ENCODE results near the gene OXSM.
A peak's percentile ranks its signal among the peaks of the same experiment; 100 is the strongest.

OXSM gene

DNA sequence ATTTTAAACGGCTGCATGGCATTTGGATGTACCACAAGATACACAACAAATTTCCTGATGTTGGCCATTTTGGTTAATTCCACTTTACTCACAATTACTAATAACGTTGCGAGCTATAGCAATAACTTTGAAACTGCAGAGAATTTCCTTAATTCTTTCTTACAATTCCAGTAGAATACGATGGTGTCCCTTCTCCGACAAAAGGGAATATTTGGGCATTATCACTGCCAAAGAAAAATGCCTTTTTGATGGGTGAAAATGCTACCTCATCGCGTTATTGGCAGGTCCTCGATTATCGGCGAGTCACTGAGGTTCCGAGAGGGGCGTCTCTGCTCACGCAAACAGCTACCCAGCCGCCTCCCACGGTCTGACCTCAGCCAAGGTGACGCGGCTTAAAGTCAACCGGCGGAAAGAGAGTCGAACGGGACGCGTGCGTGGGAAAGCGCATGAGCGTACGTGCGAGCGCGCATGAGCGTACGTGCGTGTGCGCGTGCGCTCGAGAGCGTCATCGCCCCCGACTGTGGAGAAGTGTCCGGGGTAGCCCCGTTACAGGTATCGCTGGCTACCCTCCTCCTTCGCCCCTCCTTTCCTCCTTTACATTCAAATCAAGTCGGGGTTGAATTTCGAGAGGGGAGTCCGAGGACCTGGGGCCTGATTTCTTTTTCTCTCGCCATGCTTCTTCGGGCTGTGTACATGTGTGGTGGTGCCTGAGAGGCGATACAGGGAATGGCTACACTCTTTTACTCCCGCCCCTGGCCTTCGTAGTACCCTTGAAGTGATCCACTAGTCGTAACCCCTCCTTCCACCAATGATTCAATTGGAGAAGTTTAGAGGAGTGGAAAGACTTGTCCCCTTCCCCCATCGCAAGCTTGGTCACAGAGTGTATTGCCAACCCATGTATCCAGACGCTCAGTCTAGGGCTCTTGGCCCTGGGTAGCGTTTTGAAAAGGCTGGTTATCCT is at the start of gene OXSM:
Gene OXSM (plus strand): TSS at position 495 of the 961 bp plus-strand sequence. CDS start 931 bp downstream, outside the sequence.
- DNase-seq = peak; percentile 55

DNA sequence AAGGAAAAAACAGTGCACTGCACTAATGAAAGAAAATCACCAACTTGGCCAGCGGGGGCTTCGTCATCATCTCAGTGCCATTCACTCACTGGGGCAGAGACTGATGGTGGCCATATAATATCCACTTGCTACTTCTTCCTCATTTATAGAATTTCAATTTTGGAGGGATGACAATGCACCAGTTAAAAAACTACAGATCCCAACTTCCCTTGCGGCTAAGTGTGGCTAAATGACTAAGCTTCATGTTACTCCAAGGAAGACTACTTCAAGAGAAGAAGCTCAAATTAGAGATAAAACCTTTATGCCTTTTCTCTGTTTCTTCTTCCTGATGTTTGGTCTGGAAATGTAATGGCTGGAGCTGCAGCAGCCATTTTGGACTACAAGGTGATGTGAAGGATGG is 45.4 kb upstream of the OXSM start:
- DNase-seq = no peak

DNA sequence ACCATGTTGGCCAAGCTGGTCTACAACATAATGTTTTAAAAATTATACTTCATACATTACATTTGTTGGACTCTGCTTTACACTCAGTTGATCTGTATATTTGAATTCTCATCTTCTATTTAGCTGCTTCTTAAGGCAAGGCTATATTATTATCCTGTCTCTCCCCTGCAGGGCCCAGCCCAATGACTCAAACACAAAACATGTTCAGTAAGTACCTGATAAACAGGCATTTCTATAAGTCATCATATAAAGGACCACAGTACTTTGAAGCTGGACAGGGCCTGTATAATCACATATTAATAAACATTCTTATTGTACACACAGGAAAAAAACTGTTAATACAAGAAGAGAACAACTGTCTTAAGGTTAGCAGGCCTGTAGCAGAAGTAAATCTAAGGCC is 42.9 kb upstream of the OXSM start:
- DNase-seq = no peak

DNA sequence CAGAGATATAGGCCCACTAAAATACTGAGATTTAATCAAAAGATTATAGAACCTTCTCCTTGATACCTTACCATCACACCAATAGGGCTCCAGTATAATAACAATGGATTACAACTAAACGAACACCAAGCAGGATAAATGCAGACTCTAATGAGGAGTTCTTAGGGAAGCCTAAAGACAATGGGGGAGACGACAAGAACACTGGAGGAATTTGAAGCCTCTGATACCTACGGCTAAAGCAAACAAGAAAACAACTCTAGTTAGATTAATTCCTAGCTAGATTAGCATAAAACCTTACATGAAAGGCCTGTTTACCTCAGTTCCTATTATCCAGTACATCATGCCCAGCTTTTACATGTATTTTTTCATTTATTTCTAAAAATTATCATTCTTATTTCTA is 41.7 kb upstream of the OXSM start:
- DNase-seq = no peak

DNA sequence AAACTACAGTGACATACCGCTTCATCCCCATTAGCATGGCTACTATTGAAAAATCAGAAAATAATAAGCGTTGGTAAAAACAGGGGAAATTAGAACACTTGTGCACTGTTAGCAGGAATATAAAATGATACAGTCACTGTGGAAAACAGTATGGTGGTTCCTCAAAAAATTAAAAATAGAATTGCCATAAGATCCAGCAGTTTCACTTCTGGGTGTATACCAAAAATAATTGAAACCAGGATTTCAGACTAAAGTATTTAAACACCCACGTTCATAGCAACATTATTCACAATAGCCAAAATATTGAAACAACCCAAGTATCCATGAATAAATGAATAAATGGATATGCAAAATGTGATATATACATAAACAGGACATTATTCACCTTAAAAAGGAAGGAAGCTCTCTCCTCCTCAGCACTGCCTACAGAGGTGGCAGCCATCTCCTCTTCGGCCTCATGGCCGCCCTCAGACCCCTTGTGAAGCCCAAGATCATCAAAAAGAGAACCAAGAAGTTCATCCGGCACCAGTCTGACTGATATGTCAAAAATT is 40.8 kb upstream of the OXSM start:
- DNase-seq = no peak

DNA sequence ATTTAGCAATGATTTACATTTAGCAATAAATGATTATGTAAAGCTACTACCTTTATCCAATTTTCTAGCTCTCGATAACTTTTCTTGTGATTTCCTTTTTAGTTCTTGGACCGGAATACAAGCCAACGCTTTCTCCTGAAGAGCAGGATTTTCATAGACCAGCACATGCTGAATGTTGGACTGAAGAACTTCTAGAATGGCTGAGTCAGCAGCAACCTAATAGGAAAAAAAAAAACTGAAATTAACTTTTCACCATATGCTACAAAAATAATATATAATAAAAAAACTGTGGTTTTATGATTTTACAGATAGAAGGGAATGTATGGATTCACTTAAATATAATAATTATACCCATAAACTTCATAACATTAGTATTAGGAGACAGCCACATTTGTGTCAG is 38.8 kb upstream of the OXSM start:
- no peak for DNase-seq

DNA sequence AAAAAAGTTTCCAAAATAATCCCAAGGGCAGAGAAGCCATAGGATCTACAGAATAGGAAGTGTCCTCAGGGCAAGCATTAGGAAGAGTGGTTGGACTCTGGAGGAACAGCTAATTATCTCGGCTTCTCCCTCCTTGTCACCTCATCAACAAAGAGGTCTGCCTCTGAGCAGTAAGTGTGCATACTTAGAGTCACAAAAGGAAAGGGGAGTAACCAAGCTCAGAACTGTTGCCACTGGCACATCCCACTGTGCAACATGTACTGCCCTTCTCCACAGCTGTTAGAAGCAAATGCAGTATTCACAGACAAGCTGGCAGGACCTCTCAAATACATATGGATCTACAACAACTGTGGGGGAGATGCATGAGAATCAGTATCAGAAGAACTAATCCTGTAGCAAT is 38.2 kb upstream of the OXSM start:
- DNase-seq = no peak

DNA sequence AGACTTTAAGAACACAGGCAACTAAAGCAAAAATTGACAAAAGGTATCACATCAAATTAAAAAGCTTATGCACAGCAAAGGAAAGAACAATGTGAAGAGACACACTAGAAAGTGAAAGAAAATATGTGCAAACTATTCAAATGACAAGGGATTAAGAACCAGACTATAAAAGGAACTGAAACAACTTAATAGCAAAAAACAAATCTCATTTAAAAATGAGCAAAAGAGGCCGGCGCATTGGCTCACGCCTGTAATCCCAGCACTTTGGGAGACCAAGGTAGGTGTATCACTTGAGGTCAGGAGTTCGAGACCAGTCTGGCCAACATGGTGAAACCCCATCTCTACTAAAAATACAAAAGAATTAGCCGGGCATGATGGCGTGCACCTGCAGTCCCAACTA is 21.0 kb upstream of the OXSM start:
- DNase-seq = no peak

DNA sequence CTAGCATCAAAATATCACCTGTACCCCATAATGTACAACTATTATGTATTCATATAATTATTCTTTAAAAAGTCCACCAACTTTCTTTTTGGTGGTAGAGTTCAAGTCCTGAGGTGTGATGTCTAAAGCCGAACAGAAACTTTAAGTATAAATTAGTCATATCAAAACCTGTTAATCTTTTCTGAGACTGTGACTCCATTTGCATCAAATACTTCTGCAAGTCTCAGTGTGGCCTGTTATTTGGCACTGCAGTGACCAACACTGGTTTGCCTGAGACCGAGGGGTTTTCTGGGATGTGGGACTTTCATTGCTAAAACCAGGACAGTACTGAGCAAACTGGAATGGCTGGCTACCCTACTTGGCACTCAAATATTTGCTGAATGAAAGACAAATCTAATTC is 14.0 kb upstream of the OXSM start:
- DNase-seq = no peak

DNA sequence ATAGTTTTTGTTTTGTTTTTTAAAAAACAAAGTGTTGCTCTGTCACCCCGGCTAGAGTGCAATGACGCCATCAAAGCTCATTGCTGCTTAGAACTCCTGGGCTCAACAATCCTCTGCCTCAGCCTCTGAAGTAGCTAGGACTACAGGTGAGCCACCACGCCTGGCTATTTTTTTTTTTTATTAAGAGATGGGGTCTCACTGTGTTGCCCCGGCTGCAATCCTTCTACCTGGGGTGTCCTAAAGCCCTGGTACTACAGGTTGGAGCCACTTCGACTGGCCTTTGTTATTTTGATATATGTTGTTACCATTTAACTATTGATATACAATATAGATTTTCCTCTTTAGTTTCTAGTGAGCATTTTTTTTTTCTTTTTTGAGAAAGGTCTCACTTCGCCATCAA is 9.3 kb upstream of the OXSM start:
- no peak for DNase-seq

DNA sequence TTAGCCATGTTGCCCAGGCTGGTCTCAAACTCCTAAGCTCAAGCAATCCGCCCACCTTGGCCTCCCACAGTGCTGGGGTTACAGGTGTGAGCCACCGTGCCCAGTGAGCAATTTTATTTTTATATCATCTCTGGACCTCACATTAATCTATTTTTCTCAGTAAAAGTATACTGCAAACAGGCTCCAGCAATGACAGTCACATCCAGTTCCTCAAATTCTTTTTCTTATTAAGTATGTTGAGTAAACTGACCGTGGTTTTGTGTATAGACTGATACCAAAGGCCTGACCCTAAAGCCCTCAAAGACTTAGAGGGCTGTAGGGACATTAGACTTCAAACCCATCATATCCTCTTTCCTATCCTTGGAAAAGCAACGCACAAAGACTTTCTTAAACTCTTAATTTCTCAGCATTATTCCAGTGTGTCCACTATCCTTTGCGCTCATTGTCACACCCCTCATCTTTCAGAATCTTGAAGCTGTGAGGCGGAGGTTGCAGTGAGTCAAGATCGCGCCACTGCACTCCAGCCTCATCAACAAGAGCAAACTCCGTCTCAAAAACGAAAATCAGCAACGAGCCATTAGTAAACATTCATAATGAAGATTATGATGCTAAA is 8.6 kb upstream of the OXSM start:
- DNase-seq = no peak

DNA sequence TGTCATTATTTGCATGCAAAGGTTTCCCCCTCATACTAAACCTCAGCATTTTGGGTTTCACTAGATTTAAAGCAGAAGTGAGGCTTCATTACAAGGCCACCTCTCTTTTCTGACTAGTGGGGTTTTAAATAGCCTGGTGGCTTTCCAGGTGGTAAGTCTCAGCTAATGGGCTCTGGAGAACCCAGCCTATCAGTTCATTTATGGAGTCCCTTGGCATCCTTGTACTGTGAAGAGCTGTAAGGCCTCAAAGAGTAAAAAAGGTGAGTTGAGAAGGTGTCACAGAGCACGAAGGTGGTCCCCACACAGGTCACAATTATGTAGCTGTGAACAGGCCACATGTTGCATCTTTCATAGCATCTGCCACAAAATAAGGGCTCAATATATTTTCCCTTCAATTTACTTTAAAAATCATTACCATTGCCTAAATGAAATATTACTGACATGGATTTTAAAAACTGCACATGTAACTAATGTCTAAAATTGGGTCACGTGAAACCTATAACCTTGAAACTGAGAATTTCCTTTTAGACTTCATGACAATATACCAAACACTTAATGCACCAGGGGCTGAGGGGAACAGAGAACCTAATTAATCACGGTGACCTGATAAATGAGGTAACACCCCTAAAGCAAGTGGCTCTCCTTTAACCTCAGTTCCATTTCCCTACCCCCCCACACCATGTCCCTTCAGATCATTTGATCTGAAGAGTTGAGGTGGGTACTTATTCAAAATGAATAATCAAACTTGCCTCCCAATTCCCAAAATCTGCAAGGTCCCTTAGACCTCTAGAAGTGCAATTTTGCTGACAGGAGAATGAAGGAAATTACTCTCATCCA is 7.9 kb upstream of the OXSM start:
- DNase-seq = no peak

DNA sequence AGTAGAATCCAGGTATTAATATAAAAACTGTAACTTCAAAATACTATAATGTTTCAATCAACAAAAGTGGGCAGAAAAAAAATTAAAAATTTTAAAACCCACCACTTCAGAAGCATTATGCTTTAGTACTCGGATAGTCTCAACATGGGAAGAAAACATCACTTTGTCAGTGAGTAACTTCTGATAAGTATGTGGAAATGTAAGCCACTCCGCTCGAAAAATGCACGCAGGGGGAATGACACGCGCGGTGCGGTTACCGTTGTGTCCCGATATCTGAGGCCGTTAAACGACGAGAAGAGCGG is 7.3 kb upstream of the OXSM start:
- DNase-seq = no peak

DNA sequence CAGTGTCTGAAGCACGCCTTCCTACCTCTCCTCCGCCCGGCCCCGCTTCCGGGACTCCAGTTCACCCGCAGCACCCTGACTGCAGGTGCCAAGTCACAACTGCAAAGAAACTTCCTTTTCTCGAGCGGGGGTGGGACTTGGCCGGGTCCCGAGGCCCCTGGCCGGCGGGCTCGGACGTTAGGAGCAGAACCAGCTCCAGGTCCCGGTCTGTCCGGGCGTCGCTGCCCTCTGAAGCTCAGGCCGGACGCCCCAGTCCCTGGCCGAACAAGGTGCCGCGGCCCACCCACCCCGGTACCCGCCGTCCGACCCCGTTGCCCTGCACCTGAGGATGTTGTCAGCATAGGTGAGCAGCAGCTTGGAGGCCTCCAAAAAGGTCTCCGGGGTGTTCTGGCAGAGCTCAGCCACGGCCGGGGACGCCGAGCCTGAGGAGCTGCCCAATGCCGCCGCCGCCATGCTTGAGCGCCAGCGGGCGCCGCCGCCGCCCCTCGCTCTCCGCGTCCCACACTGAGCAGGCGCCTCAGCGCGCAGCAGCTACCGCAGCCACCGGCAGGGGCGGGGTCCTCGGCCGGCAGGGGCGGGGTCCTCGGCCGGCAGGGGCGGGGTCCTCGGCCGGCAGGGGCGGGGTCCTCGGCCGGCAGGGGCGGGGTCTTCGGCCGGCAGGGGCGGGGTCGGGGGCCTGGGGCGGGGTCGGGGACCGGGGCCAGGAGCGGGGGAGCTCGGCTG is 6.8 kb upstream of the OXSM start, which contains the start of gene NGLY1:
Gene NGLY1 (minus strand): TSS at position 506 of the 723 bp plus-strand sequence. CDS start 53 bp downstream, at position 453.
- DNase-seq = peak; percentile 5

DNA sequence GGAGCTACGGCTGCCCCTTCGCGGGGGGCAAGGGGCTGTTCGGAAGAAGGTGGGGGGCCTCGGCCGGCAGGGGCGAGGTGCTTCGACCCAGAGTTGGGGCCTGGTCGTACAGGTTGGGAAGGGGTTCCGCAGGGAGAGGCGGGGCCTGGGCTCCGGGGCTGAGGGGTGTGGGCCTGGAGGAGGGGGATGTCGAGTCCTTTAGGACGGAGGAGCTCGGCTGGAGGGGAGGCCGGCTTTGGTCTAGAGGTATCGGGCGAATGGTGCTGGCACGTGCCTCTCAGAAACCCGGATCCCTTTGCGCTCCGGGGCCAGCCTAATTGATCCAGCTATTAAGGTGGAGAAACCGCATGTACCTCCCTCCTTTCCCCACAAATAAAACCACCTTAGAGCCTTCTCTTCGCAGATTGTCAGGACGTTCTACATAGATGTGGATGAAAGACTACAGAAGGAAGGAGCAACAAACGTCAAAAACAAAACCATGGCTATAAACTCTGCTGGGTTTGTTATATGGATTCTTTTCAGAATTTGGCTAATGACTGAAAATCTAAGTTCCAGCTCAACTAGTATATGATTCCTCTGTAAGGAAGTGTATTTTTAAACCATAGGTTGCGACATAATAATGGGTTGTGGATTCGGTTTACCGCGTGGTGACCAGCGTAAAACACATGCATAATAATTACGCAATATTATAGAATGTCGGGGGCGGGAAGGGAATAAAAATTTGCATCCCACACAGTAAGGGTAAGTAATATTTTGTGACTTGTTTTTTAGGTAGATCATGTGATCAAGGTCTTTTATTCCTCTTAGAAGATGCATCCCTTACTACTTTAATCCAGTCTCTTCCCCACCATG is 6.0 kb upstream of the OXSM start:
- DNase-seq = no peak

DNA sequence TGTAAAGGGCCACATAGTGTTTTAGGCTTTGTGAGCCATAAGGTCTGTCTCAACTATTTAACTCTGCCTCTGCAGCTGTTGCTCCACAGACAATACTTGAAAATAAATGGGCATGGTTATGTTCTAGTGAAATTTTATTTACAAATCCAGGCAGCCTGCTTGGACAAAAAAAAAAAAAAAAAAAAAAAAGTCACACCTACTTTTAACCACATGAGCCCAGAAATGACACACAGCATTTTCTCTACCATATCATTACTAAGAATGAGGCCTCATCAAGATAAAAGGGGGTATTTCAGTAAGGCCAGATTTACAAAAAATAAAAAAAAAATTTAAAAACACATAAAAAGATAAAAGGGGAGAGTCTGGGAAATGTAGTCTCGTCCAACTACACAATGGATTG is 4.9 kb upstream of the OXSM start:
- DNase-seq = no peak

DNA sequence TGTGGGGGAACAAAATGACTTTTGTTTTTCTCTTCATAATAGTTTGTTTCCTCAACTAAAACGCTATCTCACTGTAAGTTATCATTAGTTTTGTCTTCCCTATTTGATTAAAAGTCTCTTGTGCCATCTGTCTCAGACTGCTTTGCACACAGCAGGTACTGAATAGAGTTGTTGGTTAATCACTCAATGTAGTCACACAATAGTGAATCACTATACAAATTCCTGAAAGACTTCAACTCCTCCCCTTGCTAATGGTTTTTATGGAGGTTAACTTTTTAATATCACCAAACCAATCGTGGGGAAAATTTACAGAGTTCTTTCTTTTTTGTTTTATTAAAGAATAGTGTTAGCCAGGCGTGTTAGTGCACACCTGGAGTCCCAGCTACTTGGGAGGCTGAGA is 4.1 kb upstream of the OXSM start:
- no peak for DNase-seq

DNA sequence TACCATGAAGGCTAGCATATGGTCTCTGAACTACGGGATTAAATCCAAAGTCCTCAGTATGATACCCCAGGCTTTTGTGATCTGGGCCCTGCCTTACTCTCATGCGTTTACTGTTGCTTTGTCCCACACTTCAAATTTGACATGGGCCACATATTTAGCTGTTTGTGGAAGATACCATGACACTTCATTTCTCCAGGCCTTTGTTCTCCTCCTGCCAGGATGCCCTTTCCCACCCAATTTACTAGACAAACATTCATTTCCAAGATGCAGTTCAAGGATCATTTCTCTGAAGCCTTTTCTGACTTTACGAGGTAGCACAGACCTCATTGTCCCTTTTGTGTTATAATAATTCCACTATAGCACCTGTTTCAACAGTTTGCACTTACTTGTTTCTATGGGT is 2.2 kb upstream of the OXSM start:
- DNase-seq = no peak

DNA sequence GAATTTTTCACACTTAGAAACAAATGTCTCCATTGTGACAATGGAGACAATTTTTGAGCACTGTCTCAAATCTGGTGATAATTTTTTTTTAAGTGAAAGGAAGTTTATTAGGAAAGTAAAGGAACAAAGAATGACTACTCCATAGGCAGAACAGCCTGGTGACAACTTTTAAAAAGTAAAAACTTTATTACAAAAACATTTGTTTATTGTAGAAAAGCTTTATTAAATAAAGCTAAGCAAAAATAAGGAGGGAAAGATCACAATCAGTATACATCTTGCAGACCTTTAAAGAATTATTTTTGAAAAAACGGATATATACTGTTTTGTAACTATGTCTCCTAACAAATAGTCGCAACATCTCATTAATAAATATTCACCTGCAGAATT is 688 bp upstream of the OXSM start:
- no peak for DNase-seq

DNA sequence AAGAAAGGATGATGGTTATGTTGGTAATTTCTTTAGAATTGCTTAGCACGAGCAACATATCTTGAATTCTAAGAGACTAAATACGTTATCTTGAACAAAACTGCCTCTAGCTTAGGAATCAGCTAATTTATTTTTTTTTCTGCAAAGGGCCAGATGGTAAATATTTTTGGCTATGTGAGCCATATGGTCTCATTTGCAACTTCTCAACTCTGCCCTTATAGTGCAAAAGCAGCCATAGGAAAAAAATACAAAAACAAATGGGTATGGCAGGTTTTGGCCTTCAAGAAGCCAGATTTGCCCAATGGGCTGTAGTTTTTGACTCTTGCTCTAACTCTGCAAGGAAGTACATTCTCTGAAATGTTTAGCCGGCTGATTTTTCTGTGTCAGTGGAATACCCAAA is 11.9 kb downstream of the OXSM start:
- DNase-seq = no peak

DNA sequence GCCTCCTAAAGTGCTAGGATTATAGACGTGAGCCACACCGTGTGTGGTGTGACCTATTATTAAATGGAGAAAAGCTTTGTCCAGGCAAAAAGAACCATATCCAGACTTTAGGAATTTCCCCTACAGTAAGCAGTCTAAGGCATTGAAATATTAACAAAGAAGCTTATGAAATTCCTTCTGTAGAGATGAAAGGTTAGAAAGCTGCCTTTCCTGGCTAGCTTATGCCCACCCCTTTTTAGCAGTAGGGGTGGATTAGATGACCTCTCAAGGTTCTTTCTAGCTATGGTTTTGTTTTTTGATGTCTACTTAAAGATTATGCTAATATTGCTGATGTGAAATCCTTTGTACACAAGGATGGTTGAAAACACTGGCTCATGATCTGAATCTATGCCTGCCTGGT is 13.9 kb downstream of the OXSM start:
- DNase-seq = no peak

DNA sequence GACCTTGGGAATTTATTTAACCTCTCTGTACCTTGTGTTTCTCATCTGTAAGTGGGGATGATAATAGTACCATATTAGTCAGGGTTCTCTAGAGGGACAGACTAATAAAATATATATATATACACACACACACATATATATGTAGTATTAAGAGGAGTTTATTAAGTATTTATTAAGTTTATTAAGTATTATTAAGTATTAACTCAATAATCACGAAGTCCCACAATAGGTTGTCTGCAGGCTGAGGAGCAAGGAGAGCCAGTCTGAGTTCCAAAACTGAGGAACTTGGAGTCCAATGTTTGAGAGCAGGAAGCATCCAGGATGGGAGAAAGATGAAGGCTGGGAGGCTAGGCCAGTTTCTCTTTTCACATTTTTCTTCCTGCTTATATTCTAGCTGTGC is 14.8 kb downstream of the OXSM start:
- no peak for DNase-seq

Measured in NCI-H748 treated with DMSO at 0.1 percent for 48 hours (cell line).